ENCODE measurements around the gene PCSK6.

The PCSK6 gene

GRCh38 chr15:101504373-101504772, 14.9 kb upstream of the PCSK6 start:
- TF ChIP-seq, protein P1, sequence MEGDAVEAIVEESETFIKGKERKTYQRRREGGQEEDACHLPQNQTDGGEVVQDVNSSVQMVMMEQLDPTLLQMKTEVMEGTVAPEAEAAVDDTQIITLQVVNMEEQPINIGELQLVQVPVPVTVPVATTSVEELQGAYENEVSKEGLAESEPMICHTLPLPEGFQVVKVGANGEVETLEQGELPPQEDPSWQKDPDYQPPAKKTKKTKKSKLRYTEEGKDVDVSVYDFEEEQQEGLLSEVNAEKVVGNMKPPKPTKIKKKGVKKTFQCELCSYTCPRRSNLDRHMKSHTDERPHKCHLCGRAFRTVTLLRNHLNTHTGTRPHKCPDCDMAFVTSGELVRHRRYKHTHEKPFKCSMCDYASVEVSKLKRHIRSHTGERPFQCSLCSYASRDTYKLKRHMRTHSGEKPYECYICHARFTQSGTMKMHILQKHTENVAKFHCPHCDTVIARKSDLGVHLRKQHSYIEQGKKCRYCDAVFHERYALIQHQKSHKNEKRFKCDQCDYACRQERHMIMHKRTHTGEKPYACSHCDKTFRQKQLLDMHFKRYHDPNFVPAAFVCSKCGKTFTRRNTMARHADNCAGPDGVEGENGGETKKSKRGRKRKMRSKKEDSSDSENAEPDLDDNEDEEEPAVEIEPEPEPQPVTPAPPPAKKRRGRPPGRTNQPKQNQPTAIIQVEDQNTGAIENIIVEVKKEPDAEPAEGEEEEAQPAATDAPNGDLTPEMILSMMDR (IDR thresholded peaks at IDR 0.05; ENCODE audit: extremely low read depth, missing control alignments) = no peak
- DNase-seq (ENCODE audit: low spot score) = no peak

GRCh38 chr15:101503296-101503599, 13.7 kb upstream of the PCSK6 start:
- no peak for DNase-seq (ENCODE audit: low spot score)
- TF ChIP-seq, protein P1 (IDR thresholded peaks at IDR 0.05; ENCODE audit: extremely low read depth, missing control alignments) = no peak

DNA sequence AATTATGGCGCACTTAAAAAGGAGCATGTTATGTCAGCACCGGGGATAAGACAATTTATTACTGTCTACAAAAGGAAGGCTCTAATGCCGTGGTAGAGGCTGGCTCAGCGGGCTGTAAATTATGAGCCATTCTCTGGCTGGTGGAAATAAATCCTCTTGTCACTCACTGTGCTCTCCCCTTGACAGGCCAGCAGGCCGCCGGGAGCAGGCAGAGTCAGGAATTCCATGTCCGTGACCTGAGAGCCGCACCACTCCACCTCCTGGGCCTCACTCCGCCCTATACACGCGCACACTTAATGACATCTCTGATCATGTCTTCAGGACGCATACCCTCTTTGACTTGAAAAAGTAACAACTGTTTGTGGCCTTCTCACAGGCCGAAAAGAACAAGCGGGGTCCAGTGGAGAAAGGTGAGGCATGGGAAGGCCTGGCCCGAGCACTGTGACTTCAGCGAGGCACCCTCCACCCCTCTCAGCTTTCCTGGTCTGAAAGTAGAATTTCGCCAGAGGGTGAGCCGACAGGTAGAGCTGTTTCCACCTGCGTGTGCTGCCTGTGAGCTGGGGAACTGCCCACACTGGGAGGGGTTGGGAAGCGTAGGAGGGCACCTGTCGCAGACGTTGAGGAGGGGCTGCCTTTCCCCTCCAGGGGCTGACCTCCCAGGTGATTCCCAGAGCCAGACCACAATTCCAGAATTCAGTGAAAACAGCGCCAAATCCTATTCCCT, 13.2 kb upstream of the PCSK6 start:
- TF ChIP-seq, protein P1 (IDR thresholded peaks at IDR 0.05; ENCODE audit: extremely low read depth, missing control alignments) = no peak
- DNase-seq (ENCODE audit: low spot score) = no peak

GRCh38 chr15:101501703-101502373, 12.3 kb upstream of the PCSK6 start:
- peak; percentile 76 for DNase-seq (ENCODE audit: low spot score)
- TF ChIP-seq, protein P1 (IDR thresholded peaks at IDR 0.05; ENCODE audit: extremely low read depth, missing control alignments) = peak; percentile 45

- TF ChIP-seq, protein P1 (IDR thresholded peaks at IDR 0.05; ENCODE audit: extremely low read depth, missing control alignments) = no peak
- DNase-seq (ENCODE audit: low spot score) = peak; percentile 7
Observed at GRCh38 chr15:101500865-101501551, 11.5 kb upstream of the PCSK6 start.

GRCh38 chr15:101499863-101500713, 10.6 kb upstream of the PCSK6 start:
- TF ChIP-seq, protein P1 (IDR thresholded peaks at IDR 0.05; ENCODE audit: extremely low read depth, missing control alignments) = no peak
- DNase-seq (ENCODE audit: low spot score) = peak; percentile 17

Measured in GM20000 (cell line).